Right renal cortex interstitium (tissue), 3 donors: ENCODE results near the gene PGAM2. TPM values are rescaled to one million over a fixed set of nuclear protein-coding genes. Genes with fewer than 3 reads are reported as not detected.
A peak's percentile ranks its signal among the peaks of the same experiment; 100 is the strongest.
"Not testable (repeated sequence)": the region's sequence is repeated elsewhere in the genome, so short reads cannot be mapped to it uniquely, and the experiment has no call there.

Experiments
- DNase-seq, 3 donors: peaks; one replicate each; pipeline ENCODE4 v3.0.0-alpha.2; 2013; ENCODE audit warnings: low read depth in 3 of 3, low spot score in 2 of 3
- polyA plus RNA-seq, 3 donors: library from polyadenylated mRNA; unstranded; fragments of 120-200 nt; gene quantifications; one replicate each; pipeline ENCODE4 v1.2.1, GENCODE V29; 2013; ENCODE audit not compliant: insufficient read length in 3 of 3

The PGAM2 gene
- polyA plus RNA-seq, 3 donors: 1.2 to 2.9 (median 1.5) TPM

GRCh38 chr7:44056681-44057080 is 8.7 kb downstream of the PGAM2 start:
- no peak for DNase-seq

- DNase-seq: no peak
Observed at GRCh38 chr7:44052771-44053365, 12.5 kb downstream of the PGAM2 start.

DNA sequence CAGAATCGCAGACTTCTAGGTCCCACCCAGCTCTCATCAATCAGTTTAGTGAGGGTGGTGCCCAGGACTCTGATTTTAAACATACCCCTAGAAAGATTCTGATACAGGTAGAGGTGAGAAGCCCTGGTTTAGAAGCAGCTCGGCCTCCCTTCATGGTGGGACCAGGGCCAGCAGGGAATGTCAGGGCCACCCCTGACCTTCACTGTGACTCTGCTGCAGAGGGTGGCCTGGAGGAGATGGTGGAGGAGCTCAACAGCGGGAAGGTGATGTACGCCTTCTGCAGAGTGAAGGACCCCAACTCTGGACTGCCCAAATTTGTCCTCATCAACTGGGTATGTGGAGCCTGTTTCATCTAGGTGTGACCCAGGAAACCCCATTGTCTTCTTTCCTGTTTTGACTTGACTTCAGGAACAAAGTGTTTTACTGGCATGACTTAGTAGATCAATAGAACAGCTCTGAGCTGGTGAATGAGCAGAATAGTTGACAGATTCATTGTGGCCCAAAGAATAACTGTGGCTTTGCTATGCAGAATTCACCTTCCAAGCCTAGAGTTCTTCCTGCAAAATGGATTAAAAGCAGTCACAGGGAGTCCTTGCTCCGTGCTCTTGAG is 13.7 kb downstream of the PGAM2 start:
- no peak for DNase-seq

DNA sequence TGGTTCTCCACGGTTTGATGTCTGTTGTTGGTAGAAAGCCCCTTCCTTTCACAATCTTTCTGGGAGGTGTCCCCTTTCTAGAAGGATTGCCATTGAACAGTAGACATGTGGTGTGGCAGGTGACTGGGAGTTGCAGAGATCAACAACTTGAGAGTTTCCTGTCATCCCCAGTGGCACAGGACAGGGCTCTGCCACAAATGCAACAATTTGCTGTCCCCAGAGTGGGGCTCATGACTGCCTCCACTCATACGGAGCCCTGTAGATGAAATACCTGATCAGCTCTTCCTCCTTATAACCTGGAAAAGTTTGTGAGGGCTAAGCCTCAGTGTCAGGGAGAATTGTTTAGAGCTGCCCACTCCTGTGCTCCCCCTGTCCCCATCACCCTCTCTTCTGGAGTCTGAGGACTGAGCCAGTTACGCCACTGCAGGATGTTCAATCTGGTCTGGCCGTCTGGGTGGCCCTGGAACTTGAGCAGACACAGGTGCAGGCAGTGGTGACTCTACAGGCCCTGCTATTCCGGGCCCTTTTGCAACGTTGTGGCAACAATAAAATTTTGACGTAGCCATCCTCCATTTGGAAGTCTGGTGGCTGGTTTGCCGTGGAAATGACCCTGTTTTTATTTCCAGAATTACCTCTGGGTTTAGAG is 14.3 kb downstream of the PGAM2 start:
- no peak for DNase-seq

DNA sequence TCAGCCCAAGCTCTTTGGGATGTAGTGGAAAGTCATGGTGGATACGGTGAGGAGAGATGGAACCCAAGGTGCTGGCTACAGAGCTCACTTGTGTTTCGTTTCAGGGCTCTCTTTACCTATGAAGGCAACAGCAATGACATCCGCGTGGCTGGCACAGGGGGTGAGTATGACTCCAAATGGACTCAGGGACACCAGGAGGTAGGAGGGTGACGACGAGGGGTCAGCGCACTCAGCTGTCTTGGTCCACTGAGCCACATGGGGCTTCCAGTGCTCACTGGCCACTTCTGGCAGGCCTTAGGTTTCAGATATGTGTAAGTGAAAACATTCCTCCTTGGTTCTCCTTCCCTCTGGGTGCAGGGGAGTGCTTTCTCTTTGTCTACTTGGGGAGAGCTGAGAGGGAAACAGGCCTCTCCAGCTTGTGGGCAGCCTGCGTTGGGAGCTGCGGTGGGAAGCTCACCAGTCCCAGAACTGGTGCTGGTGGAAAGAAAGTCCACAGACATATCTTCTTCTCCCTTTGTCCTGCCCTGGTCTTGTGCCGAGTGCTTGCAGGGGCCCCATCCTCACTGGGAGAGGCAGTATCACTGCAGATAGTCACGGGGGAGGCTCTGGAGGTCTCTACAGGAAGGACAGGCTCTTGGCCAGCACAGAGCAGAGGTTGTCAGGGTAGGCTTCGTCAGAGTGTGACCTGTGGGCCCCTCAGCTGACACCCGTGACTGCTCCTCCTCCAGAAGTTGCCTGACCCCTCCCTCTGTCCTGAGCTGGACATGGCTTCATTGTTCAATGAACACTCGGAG is 15.0 kb downstream of the PGAM2 start:
- no peak for DNase-seq

GRCh38 chr7:44048031-44048795 is 17.2 kb downstream of the PGAM2 start:
- DNase-seq: no peak

- DNase-seq: no peak
Observed at GRCh38 chr7:44046321-44047061, 18.9 kb downstream of the PGAM2 start.

DNA sequence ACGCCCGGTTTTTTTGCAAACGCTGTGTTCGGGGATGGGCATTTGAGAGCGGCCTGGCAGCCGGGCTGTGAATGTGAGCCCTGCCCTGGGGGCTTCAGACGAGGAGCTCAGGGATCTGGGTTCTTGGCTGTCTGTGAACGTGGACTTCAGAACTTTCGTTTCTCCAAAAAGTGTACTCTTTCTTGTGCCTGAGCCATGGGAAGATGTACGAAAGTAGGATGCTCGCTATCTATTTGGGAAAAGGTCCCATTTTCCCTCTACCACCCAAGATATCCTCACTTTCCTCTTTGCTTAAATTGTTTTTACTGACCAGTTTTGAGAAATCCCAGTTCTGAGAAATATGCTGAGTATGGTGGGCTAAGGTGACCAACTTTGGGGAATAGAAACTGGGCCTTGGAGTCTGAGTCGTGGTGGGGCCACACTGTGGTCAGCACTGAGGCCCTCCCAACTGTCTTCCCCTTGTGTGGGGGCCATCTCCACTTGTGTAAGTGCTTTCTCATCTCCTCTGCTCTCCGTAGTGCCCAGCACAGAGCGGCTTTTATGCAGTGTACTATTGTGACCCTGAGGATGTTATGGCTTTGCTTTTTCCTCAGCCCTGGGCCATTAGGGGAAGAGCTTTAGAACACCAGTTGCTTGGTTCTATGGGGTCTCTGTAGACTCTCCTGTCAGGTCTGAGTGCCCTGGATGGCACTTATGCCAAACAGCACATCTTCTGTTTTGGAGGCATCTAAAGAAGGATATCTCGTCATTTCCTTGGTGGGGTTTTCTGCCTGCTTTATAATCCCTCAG is 19.9 kb downstream of the PGAM2 start:
- DNase-seq: no peak

GRCh38 chr7:44044315-44045225 is 20.8 kb downstream of the PGAM2 start, which contains the start of gene DBNL:
DBNL (plus strand) TSS chr7:44044702; CDS start chr7:44044738, 36 bp downstream.
- peak; percentile 69 to 80 (median 70) for DNase-seq

DNA sequence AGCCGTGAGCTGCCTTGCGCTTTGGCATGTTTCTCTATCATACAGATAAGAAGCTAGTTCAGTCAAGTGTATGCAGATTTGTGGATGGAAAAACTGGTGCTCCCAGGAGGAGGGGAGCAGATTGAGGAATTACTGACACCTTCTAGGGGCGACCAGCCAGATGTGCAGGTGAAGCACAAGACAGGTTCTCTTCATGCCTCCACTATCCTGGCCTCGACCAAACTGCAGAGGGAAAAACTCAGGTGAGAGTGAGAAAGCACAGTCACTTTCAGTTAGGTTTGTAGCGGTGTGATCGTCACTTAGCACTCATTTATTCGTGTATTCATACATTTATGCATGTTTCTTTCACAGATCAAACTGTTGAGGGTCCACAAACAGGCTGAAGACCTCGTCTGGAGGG is 21.5 kb downstream of the PGAM2 start:
- no peak for DNase-seq

- DNase-seq: no peak
Observed at GRCh38 chr7:44042221-44042620, 23.1 kb downstream of the PGAM2 start.

DNA sequence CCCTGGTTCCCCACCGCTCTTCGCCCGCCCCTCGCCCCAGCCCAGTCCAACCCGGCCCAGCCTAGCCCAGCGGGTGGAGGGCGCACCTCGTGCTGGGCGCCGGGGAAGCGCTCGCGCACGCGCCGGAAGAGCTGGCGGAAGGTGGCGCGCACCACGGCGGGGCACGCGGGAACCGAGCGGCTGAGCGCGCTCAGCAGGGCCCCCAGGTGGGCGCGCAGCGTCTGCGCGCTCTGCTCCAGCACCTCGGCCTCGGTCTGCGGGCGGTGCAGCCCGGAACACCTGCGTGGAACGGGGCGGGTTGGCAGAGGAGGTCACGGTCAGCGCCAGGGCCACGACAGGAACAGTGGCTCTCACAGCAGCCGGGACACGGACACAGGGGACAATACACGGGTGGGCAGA is 24.9 kb downstream of the PGAM2 start:
- DNase-seq: not testable (repeated sequence)

- DNase-seq: not testable (repeated sequence)
Observed at GRCh38 chr7:44039800-44040492, 25.4 kb downstream of the PGAM2 start.

GRCh38 chr7:44038961-44039558 is 26.3 kb downstream of the PGAM2 start:
- not testable (repeated sequence) for DNase-seq

GRCh38 chr7:44038553-44038952 is 26.8 kb downstream of the PGAM2 start:
- not testable (repeated sequence) for DNase-seq

GRCh38 chr7:44037951-44038350 is 27.4 kb downstream of the PGAM2 start:
- not testable (repeated sequence) for DNase-seq

- not testable (repeated sequence) for DNase-seq
Observed at GRCh38 chr7:44036364-44036763, 29.0 kb downstream of the PGAM2 start.
